Spleen (tissue), 7 donors: ENCODE results near the gene ITPKB.
"Not testable (repeated sequence)": the region's sequence is repeated elsewhere in the genome, so short reads cannot be mapped to it uniquely, and the experiment has no call there.

Experiments used
- CTCF ChIP-seq, 11 experiments: fragments of 200-600 bp in 7 of 11; fragments of 450-650 bp in 4 of 11; sonication (generic) in 4 of 11; IDR thresholded peaks in 8 of 11; conservative IDR thresholded peaks in 3 of 11; 1 replicate in 7 of 11; 2 replicates in 4 of 11; pipeline versions ENCODE4 v1.4.0 to v1.8.0; 2016 to 2021; ENCODE audit warnings: antibody characterized with exemption in 11 of 11, inconsistent platforms in 4 of 11, mild to moderate bottlenecking in 1 of 11
- POLR2AphosphoS5 ChIP-seq, 3 donors: sonication (generic); formaldehyde crosslinking; IDR thresholded peaks; one replicate each; pipeline ENCODE4 v1.5.1; 2017; ENCODE audit warnings: antibody characterized with exemption in 3 of 3
- donor health status: DM: no; HTN: no; CAD: no; lungs with moderate emphysema.
- donor health status: DM: no; HTN: no; CAD: no.
- donor health status: DM: no; HTN: no; CAD: no.

- TF ChIP-seq CTCF (IDR thresholded peaks at IDR 0.05 in 8 of 11, conservative IDR thresholded peaks at IDR 0.05 in 3 of 11); POLR2AphosphoS5 (IDR thresholded peaks at IDR 0.05): not testable (repeated sequence)
These were observed 18.5 kb downstream of the ITPKB start for GRCh38 chr1:226720574-226720973.
